IPS-18c (cell line): ENCODE results near the gene ZSCAN5B.
"Not testable (repeated sequence)": the region's sequence is repeated elsewhere in the genome, so short reads cannot be mapped to it uniquely, and the experiment has no call there.

Experiments
- H3K4me3 ChIP-seq: 2 replicates; pipeline ENCODE4 v1.7.0; 2013; ENCODE audit warnings: low read depth, mild to moderate bottlenecking, low read length, moderate library complexity; ENCODE audit not compliant: insufficient read depth
- H3K9me3 ChIP-seq: one replicate; pipeline ENCODE4 v1.6.1; 2013; ENCODE audit warnings: mild to moderate bottlenecking, low read length, moderate library complexity; ENCODE audit not compliant: control insufficient read depth, insufficient read depth

The ZSCAN5B gene, protein sequence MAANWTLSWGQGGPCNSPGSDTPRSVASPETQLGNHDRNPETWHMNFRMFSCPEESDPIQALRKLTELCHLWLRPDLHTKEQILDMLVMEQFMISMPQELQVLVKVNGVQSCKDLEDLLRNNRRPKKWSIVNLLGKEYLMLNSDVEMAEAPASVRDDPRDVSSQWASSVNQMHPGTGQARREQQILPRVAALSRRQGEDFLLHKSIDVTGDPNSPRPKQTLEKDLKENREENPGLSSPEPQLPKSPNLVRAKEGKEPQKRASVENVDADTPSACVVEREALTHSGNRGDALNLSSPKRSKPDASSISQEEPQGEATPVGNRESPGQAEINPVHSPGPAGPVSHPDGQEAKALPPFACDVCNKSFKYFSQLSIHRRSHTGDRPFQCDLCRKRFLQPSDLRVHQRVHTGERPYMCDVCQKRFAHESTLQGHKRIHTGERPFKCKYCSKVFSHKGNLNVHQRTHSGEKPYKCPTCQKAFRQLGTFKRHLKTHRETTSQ

DNA sequence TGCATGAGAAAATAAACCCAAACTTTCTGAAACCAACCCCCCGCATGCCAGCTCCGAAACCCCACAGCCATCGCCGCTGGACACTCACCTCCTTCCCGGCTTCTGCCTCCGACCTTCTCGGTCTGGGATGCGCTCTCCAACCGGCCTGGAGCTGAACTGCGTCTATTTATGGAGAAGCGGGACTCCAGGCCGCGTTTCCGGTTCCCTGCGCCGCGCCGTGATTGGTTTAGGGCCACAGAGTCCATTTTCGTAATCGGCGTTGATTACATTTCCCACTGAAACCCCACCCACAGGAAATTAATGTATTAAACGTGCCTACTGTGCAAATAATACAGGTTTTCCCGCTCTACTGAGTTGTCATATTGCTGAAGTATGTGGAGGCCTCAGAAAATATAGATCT, at the start of gene ZSCAN5B:
TSS of gene ZSCAN5B (minus strand) at position 138 of the 400 bp plus-strand sequence. CDS start 4,731 bp downstream, outside the sequence.
- not testable (repeated sequence) for H3K4me3 ChIP-seq, H3K9me3 ChIP-seq

- H3K4me3 ChIP-seq, H3K9me3 ChIP-seq: not testable (repeated sequence)
Measured at GRCh38 chr19:56245764-56246163, 48.2 kb upstream of the ZSCAN5B start.

DNA sequence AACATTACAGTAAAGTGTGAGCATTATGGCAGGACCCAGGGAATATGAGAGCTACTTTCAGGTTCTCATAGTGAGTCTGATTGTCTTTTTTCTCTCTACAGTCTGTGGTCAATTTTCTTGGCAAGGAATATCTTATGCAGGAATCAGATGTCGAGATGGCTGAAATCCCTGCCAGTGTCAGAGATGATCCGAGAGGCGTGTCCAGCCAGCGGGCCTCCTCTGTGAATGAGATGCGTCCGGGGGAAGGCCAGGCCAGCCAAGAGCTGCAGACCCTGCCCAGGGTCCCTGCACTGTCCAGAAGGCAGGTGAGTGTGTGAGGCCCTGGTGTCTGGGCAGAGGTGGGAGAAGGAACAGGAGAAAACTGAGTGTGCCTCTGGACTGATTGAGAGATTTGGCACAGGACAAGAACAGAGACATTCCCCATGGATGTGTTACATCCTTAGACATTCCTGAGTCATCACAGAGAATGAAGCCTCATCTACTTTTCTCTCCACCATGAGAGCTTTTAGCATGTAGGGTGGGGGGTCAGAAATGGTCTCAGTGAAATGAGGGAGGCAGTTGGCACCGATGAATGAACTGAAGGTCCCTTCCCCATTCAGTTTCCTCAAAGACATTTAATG, 47.6 kb upstream of the ZSCAN5B start:
- no peak overlapping the region for H3K4me3 ChIP-seq

DNA sequence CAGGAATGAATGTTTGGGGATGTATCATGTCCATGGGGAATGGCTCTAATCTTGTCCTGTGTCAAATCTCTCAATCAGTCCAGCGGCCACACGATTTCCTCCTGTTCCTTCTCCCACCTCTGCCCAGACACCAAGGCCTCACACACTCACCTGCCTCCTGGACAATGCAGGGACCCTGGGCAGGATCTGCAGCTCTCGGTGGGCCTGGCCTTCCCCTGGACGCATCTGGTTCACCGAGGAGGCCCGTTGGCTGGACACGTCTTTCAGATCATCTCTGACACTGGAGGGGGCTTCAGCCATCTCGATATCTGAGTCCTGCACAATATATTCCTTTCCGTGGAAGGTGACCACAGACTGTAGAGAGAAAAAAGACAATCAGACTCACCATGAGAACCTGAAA, 25.9 kb upstream of the ZSCAN5B start:
- Histone ChIP-seq H3K9me3 (no peaks in the 10 kb centered on the region), H3K4me3 (no peak overlapping the region)

More for the DNA sequence above, 47.6 kb upstream of the ZSCAN5B start:
- H3K9me3 ChIP-seq = no peaks in the 10 kb centered on the region

GRCh38 chr19:56222901-56223300, 25.3 kb upstream of the ZSCAN5B start:
- no peak overlapping the region for H3K4me3 ChIP-seq
- H3K9me3 ChIP-seq = no peaks in the 10 kb centered on the region

- Histone ChIP-seq H3K4me3 (no peak overlapping the region), H3K9me3 (no peaks in the 10 kb centered on the region)
Measured at GRCh38 chr19:56221851-56222250, 24.3 kb upstream of the ZSCAN5B start.

GRCh38 chr19:56221442-56221841, 23.9 kb upstream of the ZSCAN5B start:
- not testable (repeated sequence) for H3K9me3 ChIP-seq, H3K4me3 ChIP-seq

- H3K9me3 ChIP-seq = no peaks in the 10 kb centered on the region
- H3K4me3 ChIP-seq = no peak overlapping the region
Measured at GRCh38 chr19:56218961-56219360, 21.4 kb upstream of the ZSCAN5B start.

DNA sequence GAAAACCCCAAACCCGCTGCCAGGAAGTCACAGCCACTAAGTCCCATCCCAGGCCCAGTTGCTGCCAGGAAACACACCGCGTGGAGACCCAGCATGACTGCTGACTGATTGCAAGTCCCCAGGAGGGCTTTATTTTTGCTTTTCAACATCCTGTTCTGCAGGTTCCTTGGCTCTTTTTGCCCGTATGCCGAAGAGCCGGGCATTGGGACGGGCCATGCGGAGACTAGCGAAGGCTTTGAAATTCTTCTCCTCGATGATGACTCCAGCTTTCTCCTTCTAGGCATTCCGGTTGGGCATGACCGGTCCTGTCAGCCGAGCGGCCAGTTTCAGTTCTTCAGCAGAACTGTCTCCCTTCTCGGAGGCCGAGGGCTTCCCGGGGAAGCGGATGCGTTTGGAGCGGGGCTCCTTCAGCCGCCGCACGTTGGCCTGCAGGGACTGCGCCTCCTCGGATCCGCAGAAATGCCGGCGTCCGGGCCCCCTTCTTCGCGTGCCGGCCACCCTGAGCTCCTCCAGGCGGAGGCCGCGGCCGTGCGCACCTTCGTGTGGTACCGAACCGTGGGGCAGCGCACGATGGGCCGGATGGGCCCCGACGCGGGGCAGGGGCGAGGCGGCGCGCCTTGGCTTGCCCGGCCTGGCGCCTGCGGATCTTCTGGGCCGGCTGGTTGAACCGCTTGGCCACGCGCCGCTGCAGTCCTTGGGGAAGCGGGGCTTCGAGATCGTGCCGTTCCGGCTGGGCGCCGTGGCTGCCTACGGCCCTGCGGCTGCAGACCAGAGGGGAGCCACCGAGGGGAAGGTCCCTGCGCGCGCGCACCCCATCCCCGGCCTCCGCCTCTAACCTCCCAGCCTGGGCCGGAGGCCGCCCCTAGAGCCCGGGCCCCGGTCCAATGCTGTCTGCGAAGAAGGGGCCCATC, 19.7 kb upstream of the ZSCAN5B start:
- H3K4me3 ChIP-seq = peak overlapping the region; percentile 9; the same call in 1 of the 2 replicates
- no peaks in the 10 kb centered on the region for H3K9me3 ChIP-seq

DNA sequence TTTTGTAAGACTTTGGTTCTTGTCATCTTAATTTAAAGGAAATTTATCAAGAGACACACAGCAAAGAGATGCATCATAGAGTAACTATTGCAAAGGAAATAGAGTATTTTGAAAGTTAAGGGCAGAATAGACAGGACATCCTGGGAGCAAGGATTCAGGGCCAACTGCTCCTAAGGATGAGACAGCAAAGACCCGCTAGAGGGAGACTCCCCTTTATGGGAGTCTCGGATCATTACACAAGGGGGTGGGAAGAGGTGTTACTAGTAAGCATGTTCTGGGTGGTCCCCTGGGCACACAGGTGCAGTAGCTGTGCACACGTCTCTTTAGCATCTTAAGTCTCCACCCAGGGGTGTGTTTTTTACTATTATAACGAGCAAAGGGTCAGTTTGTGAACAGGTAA, 14.1 kb upstream of the ZSCAN5B start:
- no peaks in the 10 kb centered on the region for H3K9me3 ChIP-seq
- H3K4me3 ChIP-seq = no peak overlapping the region

GRCh38 chr19:56210036-56210435, 12.5 kb upstream of the ZSCAN5B start:
- not testable (repeated sequence) for H3K4me3 ChIP-seq, H3K9me3 ChIP-seq

DNA sequence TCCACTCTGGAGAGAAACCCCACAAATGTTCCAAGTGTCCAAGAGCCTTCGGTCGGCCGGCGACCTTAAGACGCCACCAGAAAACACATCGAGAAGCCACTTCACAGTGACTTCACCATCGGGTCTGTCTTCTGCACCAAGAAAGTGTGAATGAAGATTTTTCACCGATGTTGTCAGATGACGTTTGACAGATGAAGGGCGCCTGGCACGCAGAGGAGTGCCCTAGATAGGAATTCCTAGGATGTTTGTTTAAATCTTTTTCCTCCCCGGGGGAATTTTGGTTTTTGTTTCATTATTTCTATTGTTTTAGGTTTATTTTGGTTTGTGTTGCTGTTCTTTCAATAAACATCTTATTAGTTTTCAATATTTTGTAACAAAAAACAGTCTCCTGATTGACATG, 11.5 kb upstream of the ZSCAN5B start:
- Histone ChIP-seq H3K4me3 (no peak overlapping the region), H3K9me3 (no peaks in the 10 kb centered on the region)

DNA sequence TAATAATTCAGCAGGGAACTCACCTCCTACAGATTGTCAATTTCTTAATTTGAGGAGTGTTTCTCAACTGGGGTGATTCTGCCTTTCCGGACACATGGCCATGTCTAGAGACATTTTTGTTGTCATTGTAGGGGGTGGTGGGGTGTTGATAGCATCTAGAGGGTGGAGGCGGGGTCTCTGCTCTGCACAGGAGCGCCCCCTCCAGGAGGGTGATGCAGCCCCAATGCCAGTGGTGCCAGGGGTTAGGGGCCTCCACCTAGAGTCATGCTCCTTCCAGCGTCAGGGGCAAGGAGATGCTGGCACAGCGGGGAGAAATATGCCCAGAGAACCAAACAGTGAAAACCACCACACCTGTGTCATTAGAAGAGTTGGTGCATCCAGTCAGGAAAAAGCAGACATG, 10.0 kb upstream of the ZSCAN5B start:
- H3K4me3 ChIP-seq = not testable (repeated sequence)

DNA sequence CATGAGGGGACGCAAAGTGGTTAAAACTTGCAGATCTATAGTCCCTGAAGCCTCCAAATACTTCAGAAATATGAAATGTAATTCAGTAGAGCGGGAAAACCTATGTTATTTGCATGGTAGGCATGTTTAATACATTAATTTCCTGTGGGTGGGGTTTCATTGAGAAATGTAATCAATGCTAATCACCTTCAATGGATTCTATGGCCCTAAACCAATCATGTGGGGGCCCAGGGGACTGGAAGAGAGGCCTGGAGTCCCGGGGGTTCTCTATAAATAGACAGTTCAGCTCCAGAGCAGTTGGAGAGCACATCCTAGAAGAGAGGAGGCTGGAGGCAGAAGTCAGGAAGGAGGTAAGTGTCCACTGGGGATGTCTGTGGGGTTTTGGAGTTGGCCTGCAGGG, 4.4 kb upstream of the ZSCAN5B start, which contains the start of gene ZSCAN5C:
TSS of gene ZSCAN5C (plus strand) at position 301 of the 400 bp plus-strand sequence. CDS start 3,641 bp downstream, outside the sequence.
- no peak within 1 kb of the TSS for H3K4me3 ChIP-seq
- no peaks in the 10 kb centered on the region for H3K9me3 ChIP-seq

More for the DNA sequence above, 10.0 kb upstream of the ZSCAN5B start:
- not testable (repeated sequence) for H3K9me3 ChIP-seq

DNA sequence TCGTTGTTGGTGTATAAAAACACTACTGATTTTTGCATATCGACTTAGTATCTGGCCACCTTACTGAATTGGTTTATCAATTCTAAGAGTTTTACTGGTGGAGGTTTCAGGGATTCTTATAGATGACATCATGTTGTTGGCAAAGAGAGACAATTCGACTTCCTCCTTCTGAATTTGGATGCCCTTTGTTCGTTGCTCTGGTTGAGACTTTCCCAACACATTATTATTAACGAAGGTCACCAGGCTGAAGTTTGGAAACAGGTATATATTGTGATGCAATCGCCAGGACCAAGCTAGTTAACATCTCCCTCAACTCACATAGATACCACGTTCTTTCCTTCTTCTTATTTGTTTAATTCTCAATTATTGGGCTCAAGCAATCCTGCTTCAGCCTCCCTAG, 2.1 kb upstream of the ZSCAN5B start:
- Histone ChIP-seq H3K9me3 (no peaks in the 10 kb centered on the region), H3K4me3 (no peak overlapping the region)

- Histone ChIP-seq H3K9me3 (no peaks in the 10 kb centered on the region), H3K4me3 (no peak overlapping the region)
Measured at GRCh38 chr19:56193981-56194640, 3.5 kb downstream of the ZSCAN5B start.

DNA sequence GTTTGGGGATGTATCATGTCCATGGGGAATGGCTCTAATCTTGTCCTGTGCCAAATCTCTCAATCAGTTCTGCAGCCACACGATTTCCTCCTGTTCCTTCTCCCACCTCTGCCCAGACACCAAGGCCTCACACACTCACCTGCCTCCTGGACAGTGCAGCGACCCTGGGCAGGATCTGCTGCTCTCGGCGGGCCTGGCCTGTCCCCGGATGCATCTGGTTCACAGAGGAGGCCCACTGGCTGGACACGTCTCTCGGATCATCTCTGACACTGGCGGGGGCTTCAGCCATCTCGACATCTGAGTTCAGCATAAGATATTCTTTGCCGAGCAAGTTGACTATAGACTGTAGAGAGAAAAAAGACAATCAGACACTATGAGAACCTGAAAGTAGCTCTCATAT, 5.9 kb downstream of the ZSCAN5B start:
- H3K4me3 ChIP-seq = no peak overlapping the region
- H3K9me3 ChIP-seq = no peaks in the 10 kb centered on the region
